ENCODE results near the gene WDR77.

Gene WDR77

GRCh38 chr1:111422546-111423391 is 26.3 kb downstream of the WDR77 start:
- H3K36me3 Mint-ChIP-seq (ENCODE audit: low read depth) = no peaks in the 10 kb centered on the region
- no peaks in the 10 kb centered on the region for H3K4me1 Mint-ChIP-seq
- TF ChIP-seq CTCF (IDR thresholded peaks at IDR 0.05; ENCODE audit: unreplicated experiment in 3 of 3) = no peak
- no peaks in the 10 kb centered on the region for H3K9me3 Mint-ChIP-seq
- H3K4me3 Mint-ChIP-seq = peak overlapping the region in 1 of 3 experiments; percentile 24
- peak overlapping the region; percentile 72 to 81 (median 80) for H3K27ac Mint-ChIP-seq
- no peaks in the 10 kb centered on the region for H3K27me3 Mint-ChIP-seq (ENCODE audit: low read depth)

- H3K27me3 Mint-ChIP-seq (ENCODE audit: low read depth) = no peaks in the 10 kb centered on the region
- no peak for TF ChIP-seq CTCF (IDR thresholded peaks at IDR 0.05; ENCODE audit: unreplicated experiment in 3 of 3)
- no peaks in the 10 kb centered on the region for H3K36me3 Mint-ChIP-seq (ENCODE audit: low read depth)
Observed at GRCh38 chr1:111420377-111420776, 28.7 kb downstream of the WDR77 start.

GRCh38 chr1:111419037-111419436 is 30.0 kb downstream of the WDR77 start:
- Mint-ChIP-seq H3K4me1 (no peaks in the 10 kb centered on the region), H3K27ac (no peak overlapping the region), H3K36me3 (ENCODE audit: low read depth) (no peaks in the 10 kb centered on the region), H3K9me3 (no peaks in the 10 kb centered on the region), H3K27me3 (ENCODE audit: low read depth) (no peaks in the 10 kb centered on the region), H3K4me3 (no peak overlapping the region)
- no peak for TF ChIP-seq CTCF (IDR thresholded peaks at IDR 0.05; ENCODE audit: unreplicated experiment in 3 of 3)

More at GRCh38 chr1:111420377-111420776, 28.7 kb downstream of the WDR77 start:
- Mint-ChIP-seq H3K4me3 (no peak overlapping the region), H3K9me3 (no peaks in the 10 kb centered on the region), H3K27ac (no peak overlapping the region), H3K4me1 (no peaks in the 10 kb centered on the region)

GRCh38 chr1:111417755-111418154 is 31.3 kb downstream of the WDR77 start:
- no peak overlapping the region for H3K4me3 Mint-ChIP-seq
- no peaks in the 10 kb centered on the region for H3K36me3 Mint-ChIP-seq (ENCODE audit: low read depth)
- no peak for TF ChIP-seq CTCF (IDR thresholded peaks at IDR 0.05; ENCODE audit: unreplicated experiment in 3 of 3)
- H3K4me1 Mint-ChIP-seq = no peaks in the 10 kb centered on the region
- H3K27me3 Mint-ChIP-seq (ENCODE audit: low read depth) = no peaks in the 10 kb centered on the region
- no peak overlapping the region for H3K27ac Mint-ChIP-seq
- H3K9me3 Mint-ChIP-seq = no peaks in the 10 kb centered on the region

GRCh38 chr1:111415461-111415860 is 33.6 kb downstream of the WDR77 start:
- Mint-ChIP-seq H3K4me1 (no peaks in the 10 kb centered on the region), H3K9me3 (no peaks in the 10 kb centered on the region), H3K4me3 (no peak overlapping the region), H3K27ac (no peak overlapping the region), H3K27me3 (ENCODE audit: low read depth) (peaks cover 4% of the 10 kb centered on the region), H3K36me3 (ENCODE audit: low read depth) (no peaks in the 10 kb centered on the region)
- no peak for TF ChIP-seq CTCF (IDR thresholded peaks at IDR 0.05; ENCODE audit: unreplicated experiment in 3 of 3)

GRCh38 chr1:111414756-111415155 is 34.3 kb downstream of the WDR77 start:
- H3K27ac Mint-ChIP-seq = no peak overlapping the region
- H3K4me1 Mint-ChIP-seq = no peaks in the 10 kb centered on the region
- H3K4me3 Mint-ChIP-seq = no peak overlapping the region
- no peaks in the 10 kb centered on the region for H3K36me3 Mint-ChIP-seq (ENCODE audit: low read depth)
- TF ChIP-seq CTCF (IDR thresholded peaks at IDR 0.05; ENCODE audit: unreplicated experiment in 3 of 3) = no peak
- H3K9me3 Mint-ChIP-seq = no peaks in the 10 kb centered on the region
- H3K27me3 Mint-ChIP-seq (ENCODE audit: low read depth) = peaks cover 4% of the 10 kb centered on the region

Measured in nephron (organoid).